Right forelimb (tissue), 1 donor: Measurements from ENCODE around the gene ATP6V1A.

Experiments used
- DNase-seq: peaks from one replicate; pipeline ENCODE4 v3.0.0-alpha.2; 2018

Gene ATP6V1A

DNA sequence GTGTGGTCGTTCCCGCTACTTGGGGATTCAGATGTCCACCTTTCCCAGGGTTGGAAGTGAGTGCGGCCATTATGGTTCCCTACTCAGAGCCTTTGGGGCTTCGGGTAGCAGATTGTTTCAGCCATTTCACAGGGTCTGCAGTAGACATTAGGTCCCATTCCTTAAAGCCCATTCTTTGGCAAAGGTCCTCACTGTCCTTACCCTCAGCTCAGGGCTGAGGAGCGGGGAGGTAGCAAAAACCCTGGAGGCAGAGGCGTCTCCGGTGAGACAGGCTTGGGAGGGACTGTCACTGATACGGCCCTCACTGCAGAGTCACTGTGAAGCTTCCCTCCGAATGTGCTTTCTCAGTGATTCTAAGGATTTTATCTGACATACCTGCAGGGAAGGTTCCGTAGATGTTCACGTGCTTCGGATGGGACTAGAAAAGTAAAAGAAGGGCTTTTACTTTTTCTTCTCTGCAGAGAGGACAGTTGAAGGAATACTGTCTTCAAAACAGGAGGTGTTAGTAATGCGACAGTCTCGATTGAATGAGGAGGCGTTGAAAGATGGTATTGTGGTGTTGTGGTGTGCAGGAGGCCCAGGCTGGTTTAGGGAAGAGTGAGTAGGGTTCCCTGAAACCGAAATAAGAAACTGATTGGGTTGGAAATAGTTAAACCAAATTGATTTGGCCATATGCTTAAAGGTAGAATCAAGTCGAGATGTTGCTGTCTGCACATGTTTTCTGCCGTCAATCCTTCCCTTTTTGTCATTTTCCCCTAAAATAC, 630 bp downstream of the ATP6V1A start:
- DNase-seq: no peak

DNA sequence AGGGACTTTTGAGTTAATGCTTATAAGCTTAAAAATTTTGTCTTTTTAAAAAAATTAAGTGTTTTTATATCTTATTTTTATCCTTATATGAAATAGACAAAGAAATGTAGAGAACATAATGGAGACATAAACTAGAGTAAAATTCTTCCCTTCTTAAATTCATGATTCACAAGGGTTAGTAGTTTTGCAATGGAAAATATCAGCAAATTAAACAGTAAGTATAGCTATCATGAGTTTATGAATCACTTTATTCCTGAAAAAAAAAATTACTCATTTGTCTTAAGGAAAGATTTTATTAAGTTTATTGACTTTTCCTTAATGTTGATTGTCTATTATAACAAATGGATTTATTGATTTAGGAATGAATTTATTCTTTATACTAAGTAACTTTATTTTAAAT, 4.3 kb downstream of the ATP6V1A start:
- no peak for DNase-seq

DNA sequence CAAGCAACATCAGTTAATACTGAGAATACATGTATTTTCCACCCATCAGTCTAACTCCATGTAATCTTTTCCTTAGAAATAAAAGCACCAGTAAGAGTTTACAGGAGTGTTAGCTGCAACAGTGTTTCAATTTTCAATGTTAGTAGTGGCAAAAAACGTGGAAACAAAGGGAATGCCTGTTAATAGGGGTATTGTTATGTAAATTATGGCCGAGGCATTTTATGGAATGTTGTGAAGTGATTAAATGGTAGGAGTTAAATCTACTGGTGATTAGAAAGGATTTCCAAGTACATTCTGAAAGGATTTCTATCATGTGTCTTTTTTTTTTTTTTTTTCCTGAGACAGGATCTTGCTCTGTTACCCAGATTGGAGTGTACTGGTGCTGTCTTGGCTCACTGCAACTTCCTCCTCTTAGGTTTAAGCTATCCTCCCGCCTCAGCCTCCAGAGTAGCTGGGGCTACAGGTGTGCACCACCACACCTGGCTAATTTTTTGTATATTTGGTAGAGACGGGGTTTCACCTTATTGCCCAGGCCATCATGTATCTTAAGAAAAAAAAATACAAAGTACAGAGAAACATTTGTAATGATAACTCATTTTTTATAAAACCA, 6.6 kb downstream of the ATP6V1A start:
- no peak for DNase-seq

DNA sequence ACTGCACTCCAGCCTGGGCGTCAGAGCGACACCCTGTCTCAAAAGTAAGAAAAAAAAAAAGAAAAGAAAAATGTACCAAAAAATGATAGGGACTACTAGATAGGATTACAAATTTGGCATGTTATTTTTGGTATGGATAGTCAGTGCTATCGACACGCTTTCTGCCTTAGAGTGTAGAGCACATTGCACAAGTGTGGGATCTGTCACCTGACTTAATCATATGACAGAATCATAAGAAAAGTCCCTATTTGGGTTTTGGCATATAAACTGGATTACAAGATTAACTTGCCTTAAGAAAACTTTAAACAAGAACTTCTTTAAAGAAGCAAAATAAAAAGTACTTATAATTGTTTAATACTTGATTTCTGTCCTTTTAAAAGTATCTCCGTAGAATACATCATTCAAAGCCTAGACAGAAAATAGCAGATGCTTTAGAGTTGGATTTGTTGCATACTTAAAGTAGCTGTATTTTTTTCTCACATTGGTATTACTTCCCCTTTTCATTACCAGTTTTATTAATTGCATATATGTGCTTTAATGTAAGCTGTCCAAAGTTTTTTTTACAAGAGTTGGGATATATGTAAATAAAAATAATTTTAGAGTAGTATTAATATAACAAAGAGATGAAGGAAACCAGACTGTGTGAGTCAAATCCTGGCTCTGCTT, 7.8 kb downstream of the ATP6V1A start:
- no peak for DNase-seq

DNA sequence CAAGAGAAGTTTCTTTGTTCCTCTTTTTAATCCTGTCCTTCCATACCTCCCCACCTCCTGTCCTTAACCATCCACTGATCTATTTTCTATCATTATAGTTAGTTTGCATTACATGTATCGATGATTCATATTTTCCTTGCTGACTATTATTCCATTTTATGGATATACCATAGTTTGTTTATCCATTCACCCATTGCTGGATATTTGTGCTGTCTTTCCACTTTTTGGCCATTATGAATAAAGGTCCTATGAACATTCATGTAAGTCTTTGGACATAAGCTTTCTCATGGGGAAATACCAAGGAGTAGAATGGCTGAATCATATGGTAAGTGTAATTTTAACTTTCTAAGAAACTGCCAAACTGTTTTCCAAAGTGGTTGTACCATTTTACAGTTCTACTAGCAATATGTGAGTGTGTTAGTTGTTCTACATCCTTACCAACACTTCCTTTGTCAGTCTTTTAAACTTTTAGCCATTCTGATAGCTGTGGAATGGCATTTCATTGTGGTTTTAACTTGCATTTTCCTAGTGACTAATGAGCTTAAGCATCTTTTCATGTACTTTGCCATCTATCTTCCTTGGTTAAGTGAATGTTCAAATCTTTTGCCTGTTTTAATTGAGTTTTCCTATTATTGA, 11.7 kb downstream of the ATP6V1A start:
- no peak for DNase-seq

DNA sequence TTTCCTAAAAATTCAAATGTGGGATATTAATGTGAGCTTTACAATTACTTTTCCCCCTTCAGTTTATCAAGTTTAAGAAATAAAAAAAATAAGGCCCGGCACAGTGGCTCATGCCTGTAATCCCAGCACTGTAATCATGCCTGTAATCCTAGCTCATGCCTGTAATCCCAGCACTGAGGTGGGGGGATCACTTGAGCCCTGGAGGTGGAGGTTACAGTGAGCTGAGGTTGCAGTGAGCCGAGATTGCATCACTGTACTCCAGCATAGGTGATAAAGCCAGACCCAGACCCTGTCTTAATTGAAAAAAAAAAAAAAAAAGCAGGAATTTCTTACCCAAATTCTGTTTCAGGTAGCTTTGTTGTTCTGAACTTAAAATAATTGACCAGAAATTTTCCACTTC, 17.9 kb downstream of the ATP6V1A start:
- no peak for DNase-seq

DNA sequence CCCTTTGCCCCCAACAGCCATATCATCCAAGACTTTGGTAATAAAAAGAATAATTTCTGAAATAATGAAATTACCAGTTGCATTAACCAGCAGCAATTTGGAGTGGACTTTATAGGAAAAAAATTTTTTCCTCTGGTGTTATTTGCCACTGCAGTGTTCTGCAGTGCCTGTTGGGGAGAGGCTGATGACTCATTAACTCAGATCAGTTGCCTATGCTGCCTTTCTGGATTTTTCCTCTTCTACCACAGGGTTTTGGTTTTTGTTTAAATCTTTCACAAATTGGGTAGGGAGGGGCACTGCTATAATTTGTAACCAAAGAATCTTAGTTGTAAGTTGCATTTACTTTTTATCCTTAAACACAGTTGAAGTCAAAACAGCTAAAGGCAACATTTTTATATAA, 22.7 kb downstream of the ATP6V1A start:
- no peak for DNase-seq

DNA sequence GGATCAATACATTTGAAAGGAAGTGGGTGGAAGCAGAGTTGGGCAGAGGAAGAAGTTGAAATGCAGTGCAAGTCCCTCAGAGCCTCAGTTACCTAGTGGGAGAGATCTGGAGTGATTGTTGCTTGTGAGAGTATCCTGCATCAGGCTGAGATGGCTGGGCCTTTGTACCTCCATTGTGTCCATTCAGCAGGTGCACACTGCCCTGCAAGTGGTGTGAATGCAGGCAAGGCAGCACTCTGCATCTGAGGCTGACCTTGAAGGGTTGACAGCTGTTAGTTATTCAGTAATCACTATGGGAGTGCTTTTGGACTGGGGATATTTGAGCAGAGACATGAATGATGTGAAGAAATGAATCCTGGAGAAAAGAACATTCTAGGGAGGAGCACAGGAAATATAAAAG, 25.2 kb downstream of the ATP6V1A start:
- DNase-seq: no peak

DNA sequence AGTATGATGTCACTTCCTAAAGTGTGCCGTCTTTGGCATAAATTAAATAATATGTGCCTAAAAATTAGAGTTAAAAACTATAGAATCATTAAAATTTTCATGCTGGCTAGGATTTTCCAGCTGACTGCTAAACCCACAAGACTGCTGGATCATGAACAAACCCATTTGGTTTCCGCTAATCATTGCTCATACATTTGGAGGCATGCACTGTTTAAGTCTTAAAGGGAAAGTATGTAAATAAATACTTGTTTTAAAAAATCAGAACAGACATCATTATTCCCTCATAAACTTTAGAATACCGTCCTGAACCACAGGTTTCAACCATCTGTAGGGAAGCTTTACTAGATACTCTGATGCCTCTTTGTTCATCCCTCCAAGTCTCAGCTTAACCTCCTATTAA, 26.5 kb downstream of the ATP6V1A start:
- no peak for DNase-seq

DNA sequence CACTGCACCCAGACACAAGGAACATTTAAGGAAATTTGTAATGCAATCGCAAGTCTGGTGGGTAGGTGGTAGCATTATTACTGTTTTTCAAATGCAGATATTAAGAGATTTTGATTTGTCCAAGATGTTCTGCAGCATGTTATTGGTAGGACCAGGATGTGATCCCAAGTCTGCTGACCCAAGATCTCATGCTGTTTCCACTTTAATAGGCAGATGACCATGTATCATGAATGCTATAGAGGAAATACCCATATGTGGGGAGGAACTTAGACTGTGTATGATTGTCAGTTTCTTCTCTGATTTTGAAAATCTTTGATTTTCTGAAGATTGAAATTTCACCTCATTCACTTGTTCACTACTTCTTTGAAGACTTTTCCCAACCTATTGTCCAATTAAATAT, 28.7 kb downstream of the ATP6V1A start:
- no peak for DNase-seq

DNA sequence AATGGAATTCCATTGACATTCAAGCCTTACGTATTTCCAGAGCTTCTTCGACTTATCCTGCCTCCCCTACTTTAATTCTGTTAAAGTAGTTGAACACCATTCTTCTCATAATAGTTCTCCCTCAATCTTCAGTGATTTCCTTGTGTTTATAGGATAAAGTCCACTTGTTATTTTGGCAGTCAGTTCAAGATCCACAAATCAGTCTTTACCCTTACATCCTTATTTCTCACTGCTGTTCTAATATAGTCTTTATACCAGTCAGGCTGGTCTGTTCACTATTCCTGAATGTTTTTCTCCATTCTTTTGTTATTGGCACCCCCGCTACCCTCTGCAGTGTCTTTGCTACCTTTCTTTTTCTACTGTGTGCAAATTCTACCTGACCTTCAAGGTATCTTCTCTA, 29.7 kb downstream of the ATP6V1A start:
- no peak for DNase-seq

DNA sequence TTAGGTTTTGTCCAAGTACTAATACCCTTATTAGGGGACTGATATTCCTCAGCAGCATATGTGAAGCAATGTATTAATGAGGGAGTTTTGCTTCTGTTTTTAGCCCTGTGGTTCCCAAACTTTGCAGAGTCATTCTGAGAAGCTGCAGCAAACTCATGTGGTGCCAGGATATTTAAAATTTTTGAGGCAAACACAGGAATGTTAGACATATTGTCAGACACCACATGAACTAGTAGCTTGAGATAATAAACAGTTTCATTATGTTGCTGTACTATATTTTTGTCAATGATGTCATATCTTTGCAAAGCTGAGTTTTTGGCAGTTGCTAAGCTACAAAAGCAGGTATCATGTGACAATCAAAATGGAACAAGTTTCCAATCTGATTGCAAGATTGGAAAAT, 36.6 kb downstream of the ATP6V1A start:
- DNase-seq: no peak

DNA sequence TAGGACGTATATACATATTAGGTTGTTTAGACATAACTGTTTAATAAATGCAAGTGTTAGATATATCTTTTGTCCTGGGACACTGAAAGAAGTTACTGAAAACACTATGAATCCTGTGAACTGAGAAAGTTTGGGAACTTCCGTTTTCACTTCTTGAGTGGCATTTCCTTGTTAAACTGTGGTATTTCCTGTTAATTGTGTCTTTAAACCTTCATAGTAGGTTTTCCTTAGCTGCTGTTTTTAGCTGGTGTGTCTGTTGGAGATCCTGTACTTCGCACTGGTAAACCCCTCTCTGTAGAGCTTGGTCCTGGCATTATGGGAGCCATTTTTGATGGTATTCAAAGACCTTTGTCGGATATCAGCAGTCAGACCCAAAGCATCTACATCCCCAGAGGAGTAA, 37.1 kb downstream of the ATP6V1A start:
- no peak for DNase-seq

DNA sequence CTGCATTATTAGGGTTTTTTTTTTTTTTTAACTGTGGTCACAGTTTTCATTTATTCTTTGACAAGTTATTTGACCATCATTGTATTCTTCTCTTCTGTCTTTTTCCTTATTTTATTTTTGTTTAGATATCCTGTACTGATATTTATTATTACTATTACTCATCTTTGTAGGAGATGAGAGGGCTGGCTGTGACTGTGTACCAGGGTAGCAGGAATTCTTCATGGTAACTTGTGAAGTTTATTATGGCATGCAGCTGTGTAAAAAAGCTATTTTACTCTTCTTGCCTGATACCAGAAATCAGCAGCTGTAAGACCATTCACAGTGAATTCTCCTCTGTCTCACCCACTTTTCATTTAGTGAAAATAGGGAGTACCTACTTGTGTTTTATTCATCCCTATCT, 44.5 kb downstream of the ATP6V1A start:
- no peak for DNase-seq

DNA sequence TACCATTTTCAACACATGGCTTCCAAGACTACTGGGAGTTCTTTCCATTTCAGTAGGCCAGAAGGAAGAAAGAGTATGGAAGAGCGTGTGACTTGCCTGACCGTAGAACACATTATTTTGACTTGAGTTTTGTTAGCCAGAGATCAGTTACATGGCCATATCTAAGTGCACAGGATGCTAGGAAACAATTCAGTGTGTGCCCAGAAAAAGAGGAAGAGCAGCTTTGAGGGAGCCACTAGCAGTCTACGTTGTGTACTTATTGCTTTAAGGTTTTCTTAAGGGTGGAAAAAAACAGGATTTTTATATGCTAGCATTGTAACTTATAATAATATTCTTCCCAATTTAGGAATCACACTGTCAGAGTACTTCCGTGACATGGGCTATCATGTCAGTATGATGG, 47.7 kb downstream of the ATP6V1A start:
- DNase-seq: no peak

DNA sequence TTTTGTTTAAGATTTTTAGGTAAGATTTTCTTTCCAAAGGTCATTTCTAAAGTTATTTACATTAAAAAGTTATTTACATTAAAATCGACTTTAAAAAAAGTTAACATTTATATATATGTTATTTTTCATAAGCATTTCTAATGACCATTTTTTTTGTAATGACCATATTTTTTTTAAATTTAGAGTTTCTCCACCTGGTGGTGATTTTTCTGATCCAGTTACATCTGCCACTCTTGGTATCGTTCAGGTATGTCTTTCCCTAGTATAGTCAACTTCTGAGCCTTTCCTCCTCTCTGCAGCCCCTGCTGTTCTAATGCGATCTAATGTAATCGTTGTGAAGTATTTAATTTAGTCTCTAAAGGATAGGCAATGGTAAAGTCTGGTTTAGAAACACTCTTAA, 48.9 kb downstream of the ATP6V1A start:
- DNase-seq: no peak

DNA sequence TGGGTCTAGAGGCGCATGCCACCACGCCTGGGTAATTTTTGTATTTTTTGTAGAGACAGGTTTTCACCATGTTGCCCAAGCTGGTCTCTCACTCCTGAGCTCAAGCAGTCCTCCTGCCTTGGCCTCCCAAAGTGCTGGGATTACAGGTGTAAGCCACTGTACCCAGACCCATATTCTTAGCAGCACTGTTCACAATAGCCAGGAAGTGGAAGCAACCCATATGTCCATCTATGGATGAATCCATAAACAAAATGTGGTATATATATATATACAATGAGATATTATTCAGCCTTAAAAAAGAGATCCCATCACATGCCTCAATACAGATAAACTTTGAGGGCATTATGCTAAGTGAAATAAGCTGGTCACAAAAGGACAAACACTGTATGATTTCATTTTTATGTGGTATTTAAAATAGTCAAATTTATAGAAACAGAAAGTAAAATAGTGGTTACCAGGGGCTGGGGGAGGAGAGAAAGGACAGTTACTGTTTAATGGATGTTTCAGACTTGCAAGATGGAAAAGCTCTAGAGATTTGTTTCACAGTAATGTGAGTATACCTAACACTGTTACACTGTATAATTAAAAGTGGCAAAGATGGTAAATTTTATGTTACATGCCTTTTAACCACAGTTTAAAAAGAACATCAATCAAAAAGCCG, 56.1 kb downstream of the ATP6V1A start:
- no peak for DNase-seq

DNA sequence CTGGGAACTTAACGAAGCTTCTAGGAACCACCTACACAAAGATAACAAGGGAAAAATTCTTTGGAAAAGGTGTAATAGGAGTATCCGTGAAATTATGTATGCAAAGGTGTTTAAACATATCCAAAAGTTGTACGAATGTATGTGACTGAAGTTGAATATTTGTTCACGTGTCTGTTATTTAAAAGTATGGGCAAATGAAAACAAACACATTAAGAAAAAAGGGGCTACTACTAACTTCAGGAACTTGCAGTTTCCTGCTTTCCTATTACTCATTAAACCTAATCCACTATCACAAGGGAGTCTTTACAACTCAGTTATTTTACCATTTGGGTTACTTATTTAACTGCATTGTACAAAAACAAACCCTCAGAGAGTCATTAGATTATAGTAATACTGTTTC, 57.8 kb downstream of the ATP6V1A start:
- no peak for DNase-seq

DNA sequence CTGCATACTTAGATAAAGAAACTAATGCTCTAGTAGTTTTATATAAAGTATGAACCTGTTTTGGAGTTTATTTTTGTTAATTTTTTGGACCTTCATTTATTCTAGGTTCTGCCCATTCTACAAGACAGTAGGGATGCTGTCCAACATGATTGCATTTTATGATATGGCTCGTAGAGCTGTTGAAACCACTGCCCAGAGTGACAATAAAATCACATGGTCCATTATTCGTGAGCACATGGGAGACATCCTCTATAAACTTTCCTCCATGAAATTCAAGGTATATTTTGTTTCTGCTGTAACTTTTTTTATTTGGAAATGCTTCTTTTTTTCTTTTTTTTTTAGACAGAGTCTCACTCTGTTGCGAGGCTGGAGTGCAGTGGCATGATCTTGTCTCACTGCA, 58.4 kb downstream of the ATP6V1A start:
- DNase-seq: no peak

DNA sequence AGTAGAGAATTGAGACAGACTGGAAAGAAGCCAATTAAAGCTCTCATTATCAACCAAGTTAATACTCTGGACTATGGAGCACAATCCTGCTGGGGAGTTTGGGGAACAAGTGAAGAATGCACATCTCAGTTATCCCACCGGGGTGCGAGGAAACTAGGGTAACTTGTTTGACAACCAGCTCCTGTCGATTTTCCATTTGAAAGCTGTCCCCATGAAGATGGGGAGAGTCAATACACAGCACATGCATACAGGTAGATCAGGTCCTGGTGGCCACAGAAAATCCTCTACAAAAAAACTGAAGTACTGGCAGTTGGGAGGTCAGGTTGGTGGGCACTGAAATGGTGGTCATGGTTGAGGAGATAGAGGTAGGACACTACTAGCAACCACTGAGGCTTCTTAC, 66.0 kb downstream of the ATP6V1A start:
- no peak for DNase-seq

DNA sequence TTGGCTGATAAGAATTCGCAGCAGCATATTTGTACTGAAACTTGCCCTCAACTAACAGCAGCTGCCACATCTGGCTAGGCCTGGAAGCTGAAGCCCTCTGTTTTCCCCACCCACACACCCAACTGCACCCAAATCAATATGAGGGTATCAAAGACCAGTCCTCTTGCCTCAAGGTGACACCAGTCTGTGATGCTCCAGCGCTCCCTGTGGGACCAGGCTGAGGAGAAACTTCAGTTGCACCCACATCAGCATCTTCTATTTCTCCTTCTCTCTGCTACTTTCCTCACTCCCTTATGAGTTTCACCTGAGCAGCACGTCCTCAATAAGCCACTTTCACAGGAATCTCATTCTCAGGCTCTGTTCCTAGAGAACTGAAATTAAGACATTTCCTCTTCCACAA, 73.0 kb downstream of the ATP6V1A start:
- DNase-seq: no peak

DNA sequence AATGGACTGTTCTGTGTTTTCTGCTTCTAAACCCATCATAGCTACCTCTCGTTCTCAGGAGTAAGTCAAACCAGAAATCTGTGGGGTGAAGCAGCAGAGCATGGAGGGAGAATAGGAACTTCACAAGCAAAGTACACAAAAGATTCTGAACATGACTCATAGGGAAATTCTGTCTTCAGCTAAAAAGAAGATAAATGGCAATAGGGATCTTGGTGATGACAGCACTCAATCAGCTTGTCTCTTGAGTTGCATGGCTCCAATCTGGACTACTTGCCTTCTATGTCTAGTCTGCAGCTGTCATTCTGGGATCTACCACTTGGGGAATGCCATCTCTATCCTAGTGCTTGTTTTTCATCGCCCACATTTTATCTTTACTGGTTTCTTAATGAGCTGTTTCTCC, 78.3 kb downstream of the ATP6V1A start:
- DNase-seq: no peak

DNA sequence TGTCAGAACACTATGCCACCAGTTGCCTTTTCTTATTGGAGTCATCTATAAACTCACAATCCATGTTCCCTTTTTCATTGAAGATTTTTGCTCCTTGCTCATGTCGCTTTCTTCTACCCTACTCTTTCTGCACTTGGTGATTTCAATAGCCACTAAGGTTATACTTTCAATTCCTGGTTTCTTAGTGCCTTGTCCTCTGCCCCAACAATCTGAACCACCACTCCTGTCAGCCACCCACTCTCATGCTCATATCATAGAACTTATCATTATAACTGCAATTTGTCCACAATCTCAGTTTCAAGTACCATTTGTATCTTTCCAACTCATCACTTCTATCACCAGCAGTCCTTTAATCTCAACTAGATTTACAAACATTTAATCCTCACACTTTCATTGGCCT, 81.8 kb downstream of the ATP6V1A start:
- DNase-seq: no peak
